ENCODE measurements around the gene MAML3.

MAML3 gene

DNA sequence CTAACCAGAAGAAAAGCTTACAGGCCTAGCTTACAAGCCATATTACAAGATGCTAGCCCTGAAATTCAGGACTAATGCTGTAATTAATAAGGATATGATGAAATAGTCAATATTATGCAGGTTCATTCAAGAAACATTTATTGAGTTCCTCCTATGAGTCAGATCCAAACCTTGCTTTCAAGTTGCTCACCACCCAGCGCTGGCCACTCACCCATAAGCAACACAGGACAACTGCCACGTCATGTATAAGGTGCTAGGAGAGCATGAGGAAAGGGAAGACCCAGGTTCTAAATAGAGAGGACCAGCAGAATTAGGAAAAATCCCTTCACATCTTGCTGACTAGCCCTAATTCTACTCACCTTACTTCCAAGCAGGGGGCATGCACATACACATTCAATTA, 23.3 kb downstream of the MAML3 start:
- Histone ChIP-seq H3K4me1 (ENCODE audit: control insufficient read depth, low read length) (peaks cover 12% of the 10 kb centered on the region), H3K79me2 (ENCODE audit: control insufficient read depth, low read length) (peaks cover 49% of the 10 kb centered on the region), H3K27me3 (ENCODE audit: control insufficient read depth, low read length) (no peaks in the 10 kb centered on the region), H3K9me2 (replicated peaks; ENCODE audit: control insufficient read depth, low read length) (no peaks in the 10 kb centered on the region), H3K27ac (ENCODE audit: low read depth, low read length) (no peak overlapping the region), H4K20me1 (ENCODE audit: control insufficient read depth, insufficient read depth, low read depth, low read length) (no peaks in the 10 kb centered on the region), H3K36me3 (ENCODE audit: control insufficient read depth, low read length) (no peaks in the 10 kb centered on the region), H3K9me3 (ENCODE audit: control insufficient read depth, insufficient read depth, low read length) (no peaks in the 10 kb centered on the region), H3K4me3 (ENCODE audit: low read length) (no peak overlapping the region), H3K4me2 (ENCODE audit: low read length) (no peak overlapping the region), H3F3A (ENCODE audit: control insufficient read depth, insufficient read depth) (no peaks in the 10 kb centered on the region)
- TF ChIP-seq, protein P1, sequence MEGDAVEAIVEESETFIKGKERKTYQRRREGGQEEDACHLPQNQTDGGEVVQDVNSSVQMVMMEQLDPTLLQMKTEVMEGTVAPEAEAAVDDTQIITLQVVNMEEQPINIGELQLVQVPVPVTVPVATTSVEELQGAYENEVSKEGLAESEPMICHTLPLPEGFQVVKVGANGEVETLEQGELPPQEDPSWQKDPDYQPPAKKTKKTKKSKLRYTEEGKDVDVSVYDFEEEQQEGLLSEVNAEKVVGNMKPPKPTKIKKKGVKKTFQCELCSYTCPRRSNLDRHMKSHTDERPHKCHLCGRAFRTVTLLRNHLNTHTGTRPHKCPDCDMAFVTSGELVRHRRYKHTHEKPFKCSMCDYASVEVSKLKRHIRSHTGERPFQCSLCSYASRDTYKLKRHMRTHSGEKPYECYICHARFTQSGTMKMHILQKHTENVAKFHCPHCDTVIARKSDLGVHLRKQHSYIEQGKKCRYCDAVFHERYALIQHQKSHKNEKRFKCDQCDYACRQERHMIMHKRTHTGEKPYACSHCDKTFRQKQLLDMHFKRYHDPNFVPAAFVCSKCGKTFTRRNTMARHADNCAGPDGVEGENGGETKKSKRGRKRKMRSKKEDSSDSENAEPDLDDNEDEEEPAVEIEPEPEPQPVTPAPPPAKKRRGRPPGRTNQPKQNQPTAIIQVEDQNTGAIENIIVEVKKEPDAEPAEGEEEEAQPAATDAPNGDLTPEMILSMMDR (IDR thresholded peaks at IDR 0.05; ENCODE audit: low read depth, low read length, poor library complexity, severe bottlenecking) = no peak
- no peak for TF ChIP-seq EZH2phosphoT487 (IDR thresholded peaks at IDR 0.05; ENCODE audit: borderline replicate concordance, low read length)

DNA sequence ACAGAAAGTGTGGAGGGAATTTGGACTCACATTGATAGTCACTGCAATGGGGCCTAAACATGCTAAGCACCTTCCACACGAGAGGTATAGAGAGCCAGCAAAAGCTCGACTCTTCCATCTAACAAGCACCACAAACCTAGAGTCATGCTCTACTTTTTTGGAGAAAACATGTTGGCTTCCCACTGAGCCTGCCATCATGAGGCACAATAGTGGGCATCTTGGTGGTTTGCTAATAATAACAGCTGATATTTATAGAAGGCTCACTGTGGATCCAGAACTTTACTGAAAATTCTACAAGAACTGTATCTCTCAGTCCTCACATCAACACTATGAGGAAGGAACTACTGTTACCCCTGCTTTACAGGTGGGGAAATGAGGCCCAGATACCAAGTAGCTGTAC, 26.6 kb downstream of the MAML3 start:
- no peaks in the 10 kb centered on the region for H3K27me3 ChIP-seq (ENCODE audit: control insufficient read depth, low read length)
- H4K20me1 ChIP-seq (ENCODE audit: control insufficient read depth, insufficient read depth, low read depth, low read length) = no peaks in the 10 kb centered on the region
- no peaks in the 10 kb centered on the region for H3F3A ChIP-seq (ENCODE audit: control insufficient read depth, insufficient read depth)
- H3K4me3 ChIP-seq (ENCODE audit: low read length) = no peak overlapping the region
- no peaks in the 10 kb centered on the region for H3K9me2 ChIP-seq (replicated peaks; ENCODE audit: control insufficient read depth, low read length)
- H3K9me3 ChIP-seq (ENCODE audit: control insufficient read depth, insufficient read depth, low read length) = no peaks in the 10 kb centered on the region
- H3K27ac ChIP-seq (ENCODE audit: low read depth, low read length) = no peak overlapping the region
- H3K4me1 ChIP-seq (ENCODE audit: control insufficient read depth, low read length) = peaks cover 19% of the 10 kb centered on the region
- TF ChIP-seq EZH2phosphoT487 (IDR thresholded peaks at IDR 0.05; ENCODE audit: borderline replicate concordance, low read length) = no peak
- TF ChIP-seq, protein P1 (IDR thresholded peaks at IDR 0.05; ENCODE audit: low read depth, low read length, poor library complexity, severe bottlenecking) = no peak
- H3K4me2 ChIP-seq (ENCODE audit: low read length) = no peak overlapping the region
- peaks cover 33% of the 10 kb centered on the region for H3K79me2 ChIP-seq (ENCODE audit: control insufficient read depth, low read length)
- H3K36me3 ChIP-seq (ENCODE audit: control insufficient read depth, low read length) = no peaks in the 10 kb centered on the region

DNA sequence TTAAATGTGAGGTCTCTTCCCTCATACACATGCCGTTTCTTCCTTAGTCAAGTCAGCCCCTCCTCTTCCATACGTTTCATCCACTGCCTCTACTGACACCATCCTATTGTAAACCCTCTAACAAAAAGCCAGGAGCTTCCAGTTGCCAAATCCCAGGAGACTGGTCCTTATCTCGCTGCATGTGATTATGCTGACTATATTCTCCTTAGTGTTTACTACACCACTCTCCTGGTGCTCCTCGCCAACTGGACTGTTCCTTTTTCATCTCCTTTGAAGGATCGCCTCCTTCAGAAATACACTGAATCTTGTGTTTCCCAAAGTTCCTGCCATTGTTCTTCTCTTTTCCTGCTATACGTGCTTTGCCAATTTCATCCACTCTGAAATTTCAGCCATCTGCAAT, 27.7 kb downstream of the MAML3 start:
- Histone ChIP-seq H3K9me3 (ENCODE audit: control insufficient read depth, insufficient read depth, low read length) (no peaks in the 10 kb centered on the region), H3K27ac (ENCODE audit: low read depth, low read length) (no peak overlapping the region), H3K4me1 (ENCODE audit: control insufficient read depth, low read length) (peaks cover 19% of the 10 kb centered on the region), H3K4me3 (ENCODE audit: low read length) (no peak overlapping the region), H3F3A (ENCODE audit: control insufficient read depth, insufficient read depth) (no peaks in the 10 kb centered on the region), H3K36me3 (ENCODE audit: control insufficient read depth, low read length) (no peaks in the 10 kb centered on the region), H3K79me2 (ENCODE audit: control insufficient read depth, low read length) (peaks cover 28% of the 10 kb centered on the region), H3K9me2 (replicated peaks; ENCODE audit: control insufficient read depth, low read length) (no peaks in the 10 kb centered on the region), H3K4me2 (ENCODE audit: low read length) (no peak overlapping the region), H3K27me3 (ENCODE audit: control insufficient read depth, low read length) (no peaks in the 10 kb centered on the region), H4K20me1 (ENCODE audit: control insufficient read depth, insufficient read depth, low read depth, low read length) (no peaks in the 10 kb centered on the region)
- no peak for TF ChIP-seq EZH2phosphoT487 (IDR thresholded peaks at IDR 0.05; ENCODE audit: borderline replicate concordance, low read length)
- TF ChIP-seq, protein P1 (IDR thresholded peaks at IDR 0.05; ENCODE audit: low read depth, low read length, poor library complexity, severe bottlenecking) = no peak

DNA sequence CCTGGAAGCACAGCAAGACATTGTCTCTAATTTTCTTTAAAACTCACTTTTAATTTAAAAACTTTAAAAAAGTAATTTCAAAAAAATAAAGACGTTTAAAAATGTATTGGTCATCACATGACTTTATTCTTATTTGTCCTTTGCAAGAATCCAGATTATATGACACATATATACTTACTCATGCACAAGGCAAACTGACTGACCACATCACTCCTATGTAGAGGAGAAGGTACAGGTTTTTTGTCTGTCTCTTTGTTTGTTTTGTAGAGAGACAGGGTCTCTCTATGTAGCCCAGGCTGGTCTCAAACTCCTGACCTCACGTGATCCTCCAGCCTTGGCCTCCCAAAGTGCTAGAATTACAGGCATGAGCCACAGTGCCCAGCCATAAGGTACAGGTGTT, 28.6 kb downstream of the MAML3 start:
- Histone ChIP-seq H3F3A (ENCODE audit: control insufficient read depth, insufficient read depth) (no peaks in the 10 kb centered on the region), H3K4me2 (ENCODE audit: low read length) (no peak overlapping the region), H3K27me3 (ENCODE audit: control insufficient read depth, low read length) (no peaks in the 10 kb centered on the region), H3K9me3 (ENCODE audit: control insufficient read depth, insufficient read depth, low read length) (no peaks in the 10 kb centered on the region), H3K4me3 (ENCODE audit: low read length) (no peak overlapping the region), H3K9me2 (replicated peaks; ENCODE audit: control insufficient read depth, low read length) (no peaks in the 10 kb centered on the region), H3K27ac (ENCODE audit: low read depth, low read length) (no peak overlapping the region), H3K4me1 (ENCODE audit: control insufficient read depth, low read length) (peaks cover 19% of the 10 kb centered on the region), H4K20me1 (ENCODE audit: control insufficient read depth, insufficient read depth, low read depth, low read length) (no peaks in the 10 kb centered on the region), H3K79me2 (ENCODE audit: control insufficient read depth, low read length) (peaks cover 28% of the 10 kb centered on the region), H3K36me3 (ENCODE audit: control insufficient read depth, low read length) (no peaks in the 10 kb centered on the region)
- TF ChIP-seq, protein P1 (IDR thresholded peaks at IDR 0.05; ENCODE audit: low read depth, low read length, poor library complexity, severe bottlenecking) = no peak
- TF ChIP-seq EZH2phosphoT487 (IDR thresholded peaks at IDR 0.05; ENCODE audit: borderline replicate concordance, low read length) = no peak

Data from DOHH2 (cell line).